ENCODE results near the gene COG8.

The COG8 gene

GRCh38 chr16:69344171-69344570 is 4.8 kb upstream of the COG8 start:
- DNase-seq, result no peak

GRCh38 chr16:69340095-69340644 is 806 bp upstream of the COG8 start:
- no peak for DNase-seq

- DNase-seq, result no peak
Measured at GRCh38 chr16:69338557-69339288, 641 bp downstream of the COG8 start.

- no peak for DNase-seq
Measured at GRCh38 chr16:69334696-69335095, 4.7 kb downstream of the COG8 start.

GRCh38 chr16:69330286-69331109 is 8.9 kb downstream of the COG8 start, which contains the start of gene PDF:
Gene PDF (minus strand): TSS chr16:69330588. CDS start chr16:69330570, 18 bp downstream.
- DNase-seq, result peak; percentile 97

GRCh38 chr16:69329369-69330285 is 9.7 kb downstream of the COG8 start:
- DNase-seq, result no peak

- DNase-seq, result no peak
Measured at GRCh38 chr16:69328854-69329316, 10.5 kb downstream of the COG8 start.

GRCh38 chr16:69327585-69328310 is 11.6 kb downstream of the COG8 start:
- DNase-seq, result no peak

- DNase-seq, result no peak
Measured at GRCh38 chr16:69326172-69326873, 13.0 kb downstream of the COG8 start.

- no peak for DNase-seq
Measured at GRCh38 chr16:69325784-69326171, 13.6 kb downstream of the COG8 start.

- no peak for DNase-seq
Measured at GRCh38 chr16:69324585-69325253, 14.6 kb downstream of the COG8 start.

- DNase-seq, result no peak
Measured at GRCh38 chr16:69324013-69324531, 15.3 kb downstream of the COG8 start.

- DNase-seq, result no peak
Measured at GRCh38 chr16:69323415-69323814, 15.9 kb downstream of the COG8 start.

- no peak for DNase-seq
Measured at GRCh38 chr16:69322343-69322742, 17.0 kb downstream of the COG8 start.

GRCh38 chr16:69321080-69321479 is 18.3 kb downstream of the COG8 start:
- DNase-seq, result no peak

GRCh38 chr16:69320740-69321073 is 18.7 kb downstream of the COG8 start:
- DNase-seq, result no peak

- no peak for DNase-seq
Measured at GRCh38 chr16:69319826-69320739, 19.3 kb downstream of the COG8 start.

- no peak for DNase-seq
Measured at GRCh38 chr16:69319381-69319780, 20.0 kb downstream of the COG8 start.

GRCh38 chr16:69318911-69319289 is 20.5 kb downstream of the COG8 start:
- DNase-seq, result no peak
